ENCODE data around the gene CARM1. TPM values are rescaled to one million over a fixed set of nuclear protein-coding genes. Genes with fewer than 3 reads are reported as not detected.

CARM1 gene
- total and polyA plus RNA-seq, 2 of the 13 experiments (the other 11 are each of a cell fraction or from before 2014, with no cell fraction given): 27.6 to 55.8 TPM

GRCh38 chr19:10892256-10892655, 20.9 kb downstream of the CARM1 start:
- no peak for FAIRE-seq

More at GRCh38 chr19:10892256-10892655, 20.9 kb downstream of the CARM1 start:
- TF ChIP-seq ZFYVE20 (CRISPR knock-in tag; IDR thresholded peaks at IDR 0.05; ENCODE audit: borderline replicate concordance, low read depth): no peak
- no peak for TF ChIP-seq FOXO4 (CRISPR knock-in tag; conservative IDR thresholded peaks at IDR 0.05)
- no peak for TF ChIP-seq RERE (CRISPR knock-in tag; IDR thresholded peaks at IDR 0.05; ENCODE audit: low read depth)
- TF ChIP-seq ZSCAN9 (CRISPR knock-in tag; IDR thresholded peaks at IDR 0.05; ENCODE audit: borderline replicate concordance): no peak
- TF ChIP-seq TERF1 (CRISPR knock-in tag; IDR thresholded peaks at IDR 0.05): no peak
- no peak for TF ChIP-seq DBP (CRISPR knock-in tag; IDR thresholded peaks at IDR 0.05; ENCODE audit: not compliant biosample characterization)
- TF ChIP-seq ZFP37 (CRISPR knock-in tag; IDR thresholded peaks at IDR 0.05; ENCODE audit: borderline replicate concordance): no peak
- no peak for TF ChIP-seq POGZ (CRISPR knock-in tag; IDR thresholded peaks at IDR 0.05)
- TF ChIP-seq ZIK1 (CRISPR knock-in tag; IDR thresholded peaks at IDR 0.05; ENCODE audit: borderline replicate concordance, low read depth): no peak
- no peak for TF ChIP-seq ZBTB1 (CRISPR knock-in tag; IDR thresholded peaks at IDR 0.05; ENCODE audit: borderline replicate concordance)
- no peak for TF ChIP-seq ZBTB38 (CRISPR knock-in tag; IDR thresholded peaks at IDR 0.05)
- TF ChIP-seq ZNF350 (CRISPR knock-in tag; IDR thresholded peaks at IDR 0.05; ENCODE audit: borderline replicate concordance, low read depth): no peak
- TF ChIP-seq ZNF337 (CRISPR knock-in tag; IDR thresholded peaks at IDR 0.05; ENCODE audit: borderline replicate concordance, low read depth): no peak
- no peak for TF ChIP-seq ZNF747 (CRISPR knock-in tag; IDR thresholded peaks at IDR 0.05; ENCODE audit: borderline replicate concordance)
- no peak for TF ChIP-seq ZNF709 (CRISPR knock-in tag; IDR thresholded peaks at IDR 0.05)
- 97% methylated on average over 13 of the region's 13 CpGs for WGBS (ENCODE audit: low lambda C conversion rate)
- Histone ChIP-seq H3K4me2 (ENCODE audit: low read depth, low read length) (no peak overlapping the region), H4K20me1 (ENCODE audit: insufficient read depth, low read length) (peaks cover 26% of the 10 kb centered on the region; the same call in 1 of the 2 replicates), H2AFZ (ENCODE audit: low read length) (no peak overlapping the region), H3K27me3 (ENCODE audit: control insufficient read depth in 1 of 2, insufficient read depth in 2 of 2, low read length in 2 of 2) (no peaks in the 10 kb centered on the region), H3K9me3 (ENCODE audit: low read length) (no peaks in the 10 kb centered on the region), H3K27ac (ENCODE audit: extremely low read length, insufficient read depth, low read length) (no peak overlapping the region), H3K4me1 (ENCODE audit: insufficient read depth, low read length) (peaks cover 12% of the 10 kb centered on the region), H3K9ac (ENCODE audit: insufficient read depth, low read depth, low read length) (no peak overlapping the region), H3K4me3 (replicated peaks in 1 of 3; ENCODE audit: insufficient read depth in 1 of 3, low read depth in 2 of 3, low read length in 3 of 3) (no peak overlapping the region), H3K36me3 (replicated peaks in 1 of 2; ENCODE audit: control insufficient read depth in 1 of 2, insufficient read depth in 2 of 2, low read length in 2 of 2) (peaks cover 0 to 5% of the 10 kb centered on the region in 2 experiments; a peak in 2 of 5 replicates), H3K79me2 (ENCODE audit: insufficient read depth, low read length) (peaks cover 28% of the 10 kb centered on the region)
- no peak for ATAC-seq
- no peak for DNase-seq (ENCODE audit: low spot score)
- ChIA-PET CTCF (ENCODE audit: low intra/inter-chr PET ratio, low total read pairs) (no interaction called here), POLR2A (no interaction called here)
- no TSS peak for BruUV-seq (replicated peaks)
- intact Hi-C loops (cut with micrococcal nuclease; ENCODE audit: unreplicated experiment) (no loop called here), in situ Hi-C loops (cut with HindIII; ENCODE audit: extremely low pct_ligation_motif_present, low pct_unique_long_range_greater_than_20kb) (no loop called here)
